NB4 (cell line): Measurements from ENCODE around the gene MUC5B.

ENCODE experiments used
- CTCF ChIP-seq: IDR thresholded peaks from one replicate; pipeline ENCODE4 v1.5.1; 2012; ENCODE audit warnings: low read depth, low read length
- MAX ChIP-seq: IDR thresholded peaks from 2 replicates; pipeline ENCODE4 v1.6.1; 2011; ENCODE audit warnings: low read depth, low read length
- MYC ChIP-seq: IDR thresholded peaks from 2 replicates; pipeline ENCODE4 v1.6.1; 2011; ENCODE audit warnings: low read depth, low read length

- TF ChIP-seq CTCF = no peak
- no peak for TF ChIP-seq MYC
- TF ChIP-seq MAX = no peak
Observed at GRCh38 chr11:1291295-1292017, 68.6 kb downstream of the MUC5B start.
